Spleen (tissue), 7 donors: ENCODE data around the gene CLPSL1.

Experiments used
- CTCF ChIP-seq, 11 experiments: fragments of 200-600 bp in 7 of 11; fragments of 450-650 bp in 4 of 11; sonication (generic) in 4 of 11; IDR thresholded peaks in 8 of 11; conservative IDR thresholded peaks in 3 of 11; 1 replicate in 7 of 11; 2 replicates in 4 of 11; pipeline versions ENCODE4 v1.4.0 to v1.8.0; 2016 to 2021; ENCODE audit warnings: antibody characterized with exemption in 11 of 11, inconsistent platforms in 4 of 11, mild to moderate bottlenecking in 1 of 11
- POLR2A ChIP-seq, 3 donors: fragments of 450-650 bp; IDR thresholded peaks; one replicate each; pipeline ENCODE4 v1.5.1; 2017; ENCODE audit warnings: antibody characterized with exemption in 3 of 3, mild to moderate bottlenecking in 1 of 3
- donor health status: DM: no; HTN: no; CAD: no; lungs with moderate emphysema.
- donor health status: DM: no; HTN: no; CAD: no.
- donor health status: DM: no; HTN: no; CAD: no.

DNA sequence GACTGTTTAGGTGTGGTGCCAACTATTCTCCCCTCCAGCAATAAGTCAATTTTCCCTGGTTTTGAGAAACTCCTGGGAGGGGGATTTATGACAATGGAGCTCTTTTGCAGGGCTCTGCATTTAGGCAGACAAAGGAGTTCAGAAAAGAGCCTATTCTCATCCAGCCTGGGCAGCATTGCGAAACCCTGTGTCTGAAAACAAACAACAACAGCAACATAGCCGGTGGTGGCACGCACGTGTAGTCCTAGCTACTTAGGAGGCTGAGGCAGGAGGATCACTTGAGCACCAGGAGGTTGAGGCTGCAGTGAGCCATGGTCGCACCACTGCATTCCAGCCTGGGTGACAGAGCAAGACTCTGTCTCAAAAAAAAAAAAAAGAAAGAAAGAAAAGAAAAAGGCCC lies 9.9 kb downstream of the CLPSL1 start:
- no peak for TF ChIP-seq CTCF (IDR thresholded peaks at IDR 0.05 in 8 of 11, conservative IDR thresholded peaks at IDR 0.05 in 3 of 11)
- no peak for TF ChIP-seq POLR2A (IDR thresholded peaks at IDR 0.05)
